Lower lobe of right lung (tissue), 2 donors: ENCODE data around the gene ZFP82. TPM values are rescaled to one million over a fixed set of nuclear protein-coding genes. Genes with fewer than 3 reads are reported as not detected.

Experiments used
- ATAC-seq, 2 donors: fragments of 200-7000 bp; cut with Tn5 transposase; one replicate each; pipeline ENCODE4 v1.9.1; 2020 to 2022; ENCODE audit warnings: mild to moderate bottlenecking in 2 of 2, moderate library complexity in 2 of 2
- DNase-seq: peaks from one replicate; pipeline ENCODE4 v3.0.0-alpha.2; 2020
- H3K27ac ChIP-seq: fragments of 200-600 bp; one replicate; pipeline ENCODE4 v1.8.0; 2022
- H3K27me3 ChIP-seq: fragments of 200-600 bp; one replicate; pipeline ENCODE4 v1.8.0; 2022; ENCODE audit warnings: low read depth
- H3K36me3 ChIP-seq: fragments of 200-600 bp; one replicate; pipeline ENCODE4 v1.8.0; 2022; ENCODE audit warnings: mild to moderate bottlenecking
- H3K4me1 ChIP-seq: fragments of 200-600 bp; one replicate; pipeline ENCODE4 v1.8.0; 2022
- H3K4me3 ChIP-seq: fragments of 200-600 bp; one replicate; pipeline ENCODE4 v1.8.0; 2022; ENCODE audit warnings: mild to moderate bottlenecking
- H3K9me3 ChIP-seq: fragments of 200-600 bp; one replicate; pipeline ENCODE4 v1.8.0; 2022
- intact Hi-C: fragments of 100-400 bp; cut with DNase I; formaldehyde crosslinking; loops from one replicate; pipeline ENCODE4 v1.11.0; 2022
- total RNA-seq: library from RNA; stranded (reverse); fragmentation: NEBNext Ultra II Directional; extraction: Animal tissue kit (Norgen Biotek cat#: 25700); gene quantifications from one replicate; pipeline ENCODE4 v1.2.1, GENCODE V29; 2021
- TF ChIP-seq, protein P1 (sequence below): fragments of 200-600 bp; IDR thresholded peaks from one replicate; pipeline ENCODE4 v1.8.0; 2022; ENCODE audit warnings: antibody characterized with exemption, mild to moderate bottlenecking
- donor health status: DM: no; HTN: yes; CAD: no; lungs with severe emphysema.

Gene ZFP82
- total RNA-seq, 1 donor from 2014 or later = 4.0 TPM

GRCh38 chr19:36409841-36410240, 8.6 kb downstream of the ZFP82 start:
- H3K9me3 ChIP-seq = peaks cover 33% of the 10 kb centered on the region
- H3K36me3 ChIP-seq = peaks cover 38% of the 10 kb centered on the region

DNA sequence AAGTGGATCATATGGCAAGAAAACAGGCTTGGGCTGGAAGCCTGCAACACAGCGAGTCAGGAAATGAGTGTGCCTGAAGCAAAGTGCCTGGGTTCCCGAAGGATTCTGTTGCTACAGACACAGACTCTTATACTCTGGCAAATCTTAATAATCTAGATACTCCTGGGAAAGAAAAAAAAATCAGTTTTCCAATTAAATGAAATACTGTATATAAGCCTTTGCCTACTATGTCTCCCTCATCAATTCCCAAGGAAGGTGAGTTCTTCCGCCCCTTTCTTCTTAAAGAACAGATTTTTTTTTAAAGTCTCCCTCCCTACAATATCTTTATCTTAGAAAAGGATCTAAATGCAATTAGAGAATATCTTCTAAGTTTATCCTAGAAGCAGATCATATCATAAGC, 10.3 kb downstream of the ZFP82 start:
- ATAC-seq (no peak), DNase-seq (no peak)
- peaks cover 27% of the 10 kb centered on the region for H3K9me3 ChIP-seq
- no peaks in the 10 kb centered on the region for H3K27me3 ChIP-seq
- TF ChIP-seq, protein P1, sequence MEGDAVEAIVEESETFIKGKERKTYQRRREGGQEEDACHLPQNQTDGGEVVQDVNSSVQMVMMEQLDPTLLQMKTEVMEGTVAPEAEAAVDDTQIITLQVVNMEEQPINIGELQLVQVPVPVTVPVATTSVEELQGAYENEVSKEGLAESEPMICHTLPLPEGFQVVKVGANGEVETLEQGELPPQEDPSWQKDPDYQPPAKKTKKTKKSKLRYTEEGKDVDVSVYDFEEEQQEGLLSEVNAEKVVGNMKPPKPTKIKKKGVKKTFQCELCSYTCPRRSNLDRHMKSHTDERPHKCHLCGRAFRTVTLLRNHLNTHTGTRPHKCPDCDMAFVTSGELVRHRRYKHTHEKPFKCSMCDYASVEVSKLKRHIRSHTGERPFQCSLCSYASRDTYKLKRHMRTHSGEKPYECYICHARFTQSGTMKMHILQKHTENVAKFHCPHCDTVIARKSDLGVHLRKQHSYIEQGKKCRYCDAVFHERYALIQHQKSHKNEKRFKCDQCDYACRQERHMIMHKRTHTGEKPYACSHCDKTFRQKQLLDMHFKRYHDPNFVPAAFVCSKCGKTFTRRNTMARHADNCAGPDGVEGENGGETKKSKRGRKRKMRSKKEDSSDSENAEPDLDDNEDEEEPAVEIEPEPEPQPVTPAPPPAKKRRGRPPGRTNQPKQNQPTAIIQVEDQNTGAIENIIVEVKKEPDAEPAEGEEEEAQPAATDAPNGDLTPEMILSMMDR = no peak
- H3K27ac ChIP-seq = no peak overlapping the region
- no peak overlapping the region for H3K4me3 ChIP-seq
- H3K4me1 ChIP-seq = no peaks in the 10 kb centered on the region
- peaks cover 52% of the 10 kb centered on the region for H3K36me3 ChIP-seq
- intact Hi-C loops = no loop called here

More at GRCh38 chr19:36409841-36410240, 8.6 kb downstream of the ZFP82 start:
- H3K27me3 ChIP-seq = no peaks in the 10 kb centered on the region
- DNase-seq (no peak), ATAC-seq (no peak)
- no peaks in the 10 kb centered on the region for H3K4me1 ChIP-seq
- intact Hi-C loops = no loop called here
- no peak overlapping the region for H3K27ac ChIP-seq
- no peak overlapping the region for H3K4me3 ChIP-seq
- TF ChIP-seq, protein P1 = no peak

DNA sequence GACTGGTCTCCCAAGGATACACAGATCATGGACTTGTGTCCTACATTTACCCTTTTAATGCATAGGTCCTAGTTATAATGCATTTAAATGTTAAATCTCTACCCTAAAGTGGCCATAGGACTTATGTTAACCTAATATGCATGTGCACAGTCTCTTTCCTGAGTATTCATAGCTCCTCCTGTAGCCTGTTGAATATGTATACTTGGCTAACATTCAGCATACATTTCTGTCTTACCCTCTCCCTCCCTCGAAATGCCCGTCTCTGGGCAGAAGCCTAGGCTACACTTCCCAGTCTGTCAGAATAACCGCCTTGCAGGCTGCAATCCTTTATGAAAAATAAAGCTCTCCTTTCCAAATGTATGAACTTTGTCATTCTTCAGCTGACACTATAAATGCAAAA, 13.9 kb downstream of the ZFP82 start:
- Histone ChIP-seq H3K9me3 (peaks cover 30% of the 10 kb centered on the region), H3K4me3 (no peak overlapping the region), H3K4me1 (no peaks in the 10 kb centered on the region), H3K27me3 (no peaks in the 10 kb centered on the region), H3K27ac (no peak overlapping the region), H3K36me3 (peaks cover 70% of the 10 kb centered on the region)
- intact Hi-C loops = no loop called here
- DNase-seq (no peak), ATAC-seq (no peak)
- TF ChIP-seq, protein P1 = no peak

GRCh38 chr19:36401475-36401874, 17.0 kb downstream of the ZFP82 start:
- H3K36me3 ChIP-seq = peaks cover 51% of the 10 kb centered on the region
- H3K27me3 ChIP-seq = no peaks in the 10 kb centered on the region
- H3K9me3 ChIP-seq = peaks cover 44% of the 10 kb centered on the region

GRCh38 chr19:36398571-36398970, 19.9 kb downstream of the ZFP82 start:
- H3K4me1 ChIP-seq = no peaks in the 10 kb centered on the region
- intact Hi-C loops = no loop called here
- no peak overlapping the region for H3K4me3 ChIP-seq
- peaks cover 36% of the 10 kb centered on the region for H3K36me3 ChIP-seq
- no peak overlapping the region for H3K27ac ChIP-seq
- DNase-seq (no peak), ATAC-seq (no peak)
- peaks cover 64% of the 10 kb centered on the region for H3K9me3 ChIP-seq
- H3K27me3 ChIP-seq = no peaks in the 10 kb centered on the region
- TF ChIP-seq, protein P1 = no peak

More at GRCh38 chr19:36401475-36401874, 17.0 kb downstream of the ZFP82 start:
- Histone ChIP-seq H3K27ac (no peak overlapping the region), H3K4me3 (no peak overlapping the region), H3K4me1 (no peaks in the 10 kb centered on the region)
- DNase-seq = no peak
- intact Hi-C loops = no loop called here
- TF ChIP-seq, protein P1 = no peak
- no peak for ATAC-seq
